Stimulated activated CD4-positive, alpha-beta T cell treated with anti-CD3 and anti-CD28 coated beads, Interleukin-12 subunit alpha, Interleukin-12 subunit beta, amount 100 ng/mL, for 24 hours (primary cell): ENCODE results near the gene WDR64.

Experiments
- DNase-seq, 2 experiments: peaks; one replicate each; pipeline ENCODE4 v3.0.0-alpha.2; 2020; ENCODE audit warnings: low read depth in 2 of 2

Gene WDR64

DNA sequence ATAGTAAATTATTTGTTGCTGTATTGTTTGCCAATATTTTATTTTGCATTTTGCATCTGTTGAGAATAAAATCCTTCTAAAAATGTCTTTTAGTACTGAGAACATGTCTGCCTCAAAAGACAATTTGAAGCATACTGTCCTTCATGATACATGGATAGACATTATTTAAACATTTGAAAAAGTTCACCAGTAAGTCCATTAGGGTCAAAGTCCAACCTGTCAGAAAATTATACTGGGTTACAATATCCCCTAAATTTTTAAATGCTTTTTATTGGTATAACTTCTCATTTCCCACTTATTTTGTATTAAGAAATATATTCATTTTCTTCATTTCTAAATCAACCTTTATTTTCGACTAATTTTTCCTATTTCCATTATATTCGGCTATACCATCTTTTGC lies 21.2 kb upstream of the WDR64 start:
- DNase-seq = no peak

DNA sequence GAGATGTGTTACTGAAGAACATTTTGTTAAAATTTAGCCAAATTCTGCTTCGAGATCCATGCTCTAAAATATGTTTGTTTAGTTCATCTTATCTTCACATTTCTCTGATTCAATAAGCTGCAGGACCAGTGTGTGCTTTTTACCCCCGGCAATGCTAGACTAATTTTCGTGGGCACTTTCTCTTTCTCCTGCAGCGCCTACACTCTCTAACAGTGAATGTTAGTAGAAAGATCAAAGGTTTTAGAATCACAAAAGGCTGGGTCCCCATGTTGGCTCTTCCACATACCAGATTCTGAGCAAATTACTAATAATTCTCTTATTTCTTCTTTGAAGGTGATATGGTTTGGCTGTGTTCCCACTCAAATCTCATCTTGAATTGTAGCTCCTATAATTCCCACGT lies 20.4 kb upstream of the WDR64 start:
- no peak for DNase-seq

GRCh38 chr1:241632987-241633386 lies 19.1 kb upstream of the WDR64 start:
- DNase-seq = no peak

- no peak for DNase-seq
Measured at GRCh38 chr1:241635556-241636152, 16.4 kb upstream of the WDR64 start.

- no peak for DNase-seq
Measured at GRCh38 chr1:241636291-241636690, 15.8 kb upstream of the WDR64 start.

DNA sequence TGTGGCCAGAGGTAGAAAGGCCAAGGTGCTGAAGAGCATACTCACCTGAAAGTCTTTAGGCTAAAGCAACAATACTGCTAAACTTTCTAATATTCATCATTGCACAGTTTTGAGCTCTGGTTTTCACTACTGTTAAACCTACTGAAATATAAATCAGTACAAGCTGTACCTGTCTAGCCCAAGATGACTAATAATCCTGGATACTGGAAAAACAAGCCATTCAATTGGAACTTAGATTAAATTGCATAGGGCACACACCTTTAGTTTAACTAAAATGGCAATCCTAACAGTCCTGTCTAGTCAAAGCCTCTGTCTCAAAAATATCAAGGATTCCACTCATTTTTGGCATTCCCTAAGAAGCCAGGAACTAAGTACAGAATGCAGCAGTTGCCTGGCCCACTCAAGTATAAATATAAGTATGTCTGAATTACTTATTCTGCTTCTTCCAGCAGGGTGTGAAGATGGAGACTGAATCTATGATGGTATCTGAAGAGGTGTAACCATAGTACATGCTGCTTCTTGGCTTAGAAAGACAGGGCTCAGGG lies 15.0 kb upstream of the WDR64 start:
- DNase-seq = no peak

- no peak for DNase-seq
Measured at GRCh38 chr1:241637604-241638003, 14.5 kb upstream of the WDR64 start.

- no peak for DNase-seq
Measured at GRCh38 chr1:241638099-241638682, 13.9 kb upstream of the WDR64 start.

DNA sequence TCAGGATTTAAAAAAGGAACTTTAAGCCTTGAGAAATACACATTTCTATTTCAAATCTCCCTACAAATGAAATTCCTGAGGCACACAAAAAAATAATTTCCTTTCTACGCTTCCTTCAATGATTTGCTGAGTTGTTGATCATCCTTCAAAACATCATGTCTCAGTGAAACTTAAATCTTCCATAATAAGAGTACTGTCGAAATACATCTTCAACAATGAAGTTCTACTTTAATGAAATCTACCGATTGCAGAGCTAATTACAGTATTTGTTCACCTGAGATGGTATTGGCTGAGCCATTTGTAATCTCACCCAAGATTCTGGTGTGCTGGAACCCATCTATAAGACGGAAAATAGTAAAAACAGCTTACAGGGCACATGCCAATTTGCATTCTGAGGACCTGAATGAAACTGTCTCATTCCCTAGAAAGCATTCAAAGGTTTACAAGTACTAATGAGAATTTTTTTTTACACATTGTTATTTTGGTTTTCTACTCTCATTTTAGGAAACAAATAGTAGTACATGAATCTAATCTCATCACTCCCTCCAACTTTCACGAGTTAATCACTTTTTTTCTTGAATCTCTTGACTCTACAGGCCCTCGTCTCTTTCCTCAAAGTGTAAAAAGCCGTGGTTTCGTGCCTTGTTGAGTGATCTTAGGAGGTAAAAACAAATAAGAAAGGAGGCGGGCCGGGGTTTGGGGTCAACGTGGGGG lies 13.0 kb upstream of the WDR64 start:
- no peak for DNase-seq

GRCh38 chr1:241639623-241640148 lies 12.4 kb upstream of the WDR64 start:
- DNase-seq = peak in 1 of 2 experiments; percentile 27

GRCh38 chr1:241640149-241640866 lies 11.8 kb upstream of the WDR64 start, which contains the start of the genes CHML and OPN3:
Gene CHML, minus strand, starts transcription at chr1:241640369. Its CDS starts 4,603 bp downstream, at chr1:241635766.
Gene OPN3, minus strand, starts transcription at chr1:241640369. Its CDS starts 115 bp downstream, at chr1:241640254.
- DNase-seq = peak; percentile 85 to 91

GRCh38 chr1:241640867-241641622 lies 11.0 kb upstream of the WDR64 start:
- no peak for DNase-seq

DNA sequence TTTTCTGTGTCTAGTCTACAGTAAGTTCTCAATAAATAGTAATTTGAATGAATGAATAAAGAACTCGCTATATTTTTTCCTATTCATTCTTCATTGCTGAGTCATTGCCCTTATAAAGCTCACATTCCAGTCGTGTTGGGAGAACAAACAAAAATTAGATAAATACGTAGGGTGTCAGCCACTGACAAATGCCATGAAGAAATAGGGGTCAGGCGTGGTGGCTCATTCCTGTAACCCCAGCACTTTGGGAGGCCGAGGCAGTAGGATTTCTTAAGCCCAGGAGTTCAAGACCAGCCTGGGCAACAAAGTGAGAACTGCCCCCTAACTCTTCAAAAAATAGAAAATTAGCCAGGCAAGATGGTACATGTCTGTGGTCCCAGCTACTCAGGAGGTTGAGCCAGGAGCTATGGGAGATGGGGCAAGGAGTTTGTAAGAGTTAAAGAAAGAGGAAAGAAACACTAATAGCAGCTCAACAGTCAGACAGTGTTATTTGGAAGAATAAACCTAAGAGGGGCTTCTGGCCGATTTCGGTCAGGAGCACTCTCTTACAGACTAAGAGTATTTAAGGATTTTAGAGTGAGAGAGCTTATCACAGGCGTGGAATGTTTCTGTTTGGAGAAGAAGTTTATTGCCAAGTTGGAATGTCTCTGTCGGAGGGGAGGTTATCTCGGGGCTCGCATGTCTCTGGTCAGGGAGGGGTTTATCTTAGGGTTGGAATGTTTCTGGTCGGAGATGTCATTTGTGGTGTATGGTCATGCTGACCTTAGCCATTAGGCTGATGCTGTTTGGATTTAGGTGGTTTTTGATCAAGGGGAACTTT lies 10.1 kb upstream of the WDR64 start:
- no peak for DNase-seq

GRCh38 chr1:241642593-241642944 lies 9.5 kb upstream of the WDR64 start:
- no peak for DNase-seq

DNA sequence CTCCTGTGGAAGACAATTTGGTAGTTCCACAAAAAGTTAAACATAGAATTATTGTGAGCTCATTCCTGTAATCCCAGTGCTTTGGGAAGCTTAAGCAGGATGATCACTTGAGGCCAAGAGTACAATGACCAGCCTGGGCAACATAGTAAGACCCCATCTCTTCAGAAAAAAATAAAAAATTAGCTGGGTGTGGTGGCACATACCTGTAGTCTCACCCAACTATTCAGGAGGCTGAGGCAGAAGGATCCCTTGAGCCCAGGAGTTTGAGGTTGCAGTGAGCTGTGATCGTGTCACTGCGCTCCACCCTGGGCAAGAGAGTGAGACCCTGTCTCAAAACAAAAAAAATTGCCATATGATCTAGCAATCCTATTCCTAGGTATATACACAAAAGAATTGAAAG lies 7.8 kb upstream of the WDR64 start:
- DNase-seq = no peak

GRCh38 chr1:241645199-241645598 lies 6.9 kb upstream of the WDR64 start:
- DNase-seq = no peak

DNA sequence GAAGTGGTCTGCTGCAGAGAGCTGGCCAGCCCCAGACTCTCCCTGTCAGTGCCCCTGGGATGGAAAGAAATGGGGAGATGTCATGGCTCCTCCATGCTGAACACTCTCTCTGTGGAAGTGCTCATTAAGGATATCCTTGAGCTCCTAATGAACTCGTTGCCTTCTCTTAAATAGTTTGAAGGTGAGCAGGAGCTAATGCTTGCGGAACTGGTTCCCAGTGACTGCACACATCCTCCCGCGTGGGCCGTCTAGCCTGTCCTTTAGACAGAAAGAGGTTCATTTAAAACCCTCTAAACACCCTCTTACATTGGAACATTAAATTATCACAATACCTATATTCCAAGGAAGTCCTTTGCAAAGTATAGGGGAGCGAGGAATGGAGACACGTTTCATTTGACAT lies 5.9 kb upstream of the WDR64 start:
- no peak for DNase-seq

DNA sequence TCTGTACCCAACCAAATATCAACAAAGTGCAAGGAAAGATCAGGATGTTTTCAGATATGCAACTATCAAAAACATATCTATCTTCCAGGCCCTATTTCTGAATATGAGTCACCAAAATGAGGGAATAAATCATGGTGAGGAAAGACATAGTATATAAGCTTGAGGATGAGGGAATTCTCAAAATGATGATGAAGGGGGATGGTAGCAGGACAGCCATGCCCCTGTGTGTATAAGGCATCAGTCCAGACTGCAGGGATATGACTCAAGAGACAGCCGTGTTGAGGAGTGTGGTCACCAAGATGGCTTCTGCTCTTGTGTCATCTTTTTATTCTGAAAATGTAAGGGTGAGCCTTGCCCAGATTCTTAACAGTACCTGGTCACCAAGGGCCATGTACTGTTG lies 4.4 kb upstream of the WDR64 start:
- DNase-seq = no peak

GRCh38 chr1:241648159-241648558 lies 3.9 kb upstream of the WDR64 start:
- DNase-seq = no peak

- no peak for DNase-seq
Measured at GRCh38 chr1:241654019-241654418, 1.9 kb downstream of the WDR64 start.
